GM13976 (cell line): ENCODE measurements around the gene PLB1.

ENCODE experiments used
- DNase-seq: peaks from one replicate; pipeline ENCODE4 v3.0.0; 2012; ENCODE audit warnings: low spot score
- in situ Hi-C: fragments of 300-500 bp; cut with MboI; formaldehyde crosslinking; loops from one replicate; pipeline ENCODE4 v1.12.0; 2022; ENCODE audit warnings: low sequenced_read_pairs, mixed read lengths, inconsistent platforms; ENCODE audit not compliant: unreplicated experiment
- TF ChIP-seq, protein P1 (sequence below): IDR thresholded peaks from 2 replicates; pipeline ENCODE4 v1.5.1; 2012; ENCODE audit warnings: borderline replicate concordance, mild to moderate bottlenecking; ENCODE audit not compliant: insufficient read depth; ENCODE audit errors: extremely low read depth, missing control alignments, control extremely low read depth

The PLB1 gene

DNA sequence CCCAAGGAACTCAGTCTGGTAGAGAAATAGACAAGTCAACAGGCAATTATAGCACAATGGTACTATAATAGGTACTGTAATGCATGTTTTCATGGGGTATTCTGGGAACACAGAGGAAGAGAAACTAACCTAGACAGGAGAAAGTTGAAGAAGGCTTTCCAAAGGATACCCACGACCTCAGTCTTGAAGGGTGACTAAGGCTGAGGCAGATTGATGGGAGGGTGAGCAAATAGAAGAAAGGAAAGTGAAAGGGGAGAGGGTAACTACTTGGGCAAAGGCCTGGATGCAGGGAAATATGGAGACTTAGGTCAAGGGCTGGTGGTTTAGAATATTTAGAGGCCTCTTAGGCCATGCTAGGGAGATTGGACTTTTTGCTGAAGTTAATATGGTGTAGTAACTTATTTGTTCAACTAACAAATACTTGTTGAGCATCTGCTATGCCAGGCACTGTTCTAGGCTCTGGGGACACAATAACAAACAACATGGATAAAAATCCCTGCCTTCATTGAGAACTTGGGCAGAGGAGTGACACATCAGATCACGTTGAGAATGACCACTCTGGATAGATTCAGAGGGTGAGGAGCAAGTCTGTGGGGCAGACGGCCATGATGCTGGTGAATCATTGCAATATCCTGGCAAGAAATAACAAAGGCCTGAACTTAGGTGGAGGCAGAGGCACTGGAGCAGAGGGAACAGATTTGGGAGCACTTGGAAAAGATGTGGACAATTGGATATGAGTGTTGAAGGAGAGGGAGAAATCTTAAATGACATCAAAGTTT, 56.4 kb downstream of the PLB1 start:
- TF ChIP-seq, protein P1, sequence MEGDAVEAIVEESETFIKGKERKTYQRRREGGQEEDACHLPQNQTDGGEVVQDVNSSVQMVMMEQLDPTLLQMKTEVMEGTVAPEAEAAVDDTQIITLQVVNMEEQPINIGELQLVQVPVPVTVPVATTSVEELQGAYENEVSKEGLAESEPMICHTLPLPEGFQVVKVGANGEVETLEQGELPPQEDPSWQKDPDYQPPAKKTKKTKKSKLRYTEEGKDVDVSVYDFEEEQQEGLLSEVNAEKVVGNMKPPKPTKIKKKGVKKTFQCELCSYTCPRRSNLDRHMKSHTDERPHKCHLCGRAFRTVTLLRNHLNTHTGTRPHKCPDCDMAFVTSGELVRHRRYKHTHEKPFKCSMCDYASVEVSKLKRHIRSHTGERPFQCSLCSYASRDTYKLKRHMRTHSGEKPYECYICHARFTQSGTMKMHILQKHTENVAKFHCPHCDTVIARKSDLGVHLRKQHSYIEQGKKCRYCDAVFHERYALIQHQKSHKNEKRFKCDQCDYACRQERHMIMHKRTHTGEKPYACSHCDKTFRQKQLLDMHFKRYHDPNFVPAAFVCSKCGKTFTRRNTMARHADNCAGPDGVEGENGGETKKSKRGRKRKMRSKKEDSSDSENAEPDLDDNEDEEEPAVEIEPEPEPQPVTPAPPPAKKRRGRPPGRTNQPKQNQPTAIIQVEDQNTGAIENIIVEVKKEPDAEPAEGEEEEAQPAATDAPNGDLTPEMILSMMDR, result no peak
- in situ Hi-C loops, result loop anchor here (25.0 kb wide), 1 partner anchor 635 kb away; no protein-coding TSS in a partner anchor
- no peak for DNase-seq

DNA sequence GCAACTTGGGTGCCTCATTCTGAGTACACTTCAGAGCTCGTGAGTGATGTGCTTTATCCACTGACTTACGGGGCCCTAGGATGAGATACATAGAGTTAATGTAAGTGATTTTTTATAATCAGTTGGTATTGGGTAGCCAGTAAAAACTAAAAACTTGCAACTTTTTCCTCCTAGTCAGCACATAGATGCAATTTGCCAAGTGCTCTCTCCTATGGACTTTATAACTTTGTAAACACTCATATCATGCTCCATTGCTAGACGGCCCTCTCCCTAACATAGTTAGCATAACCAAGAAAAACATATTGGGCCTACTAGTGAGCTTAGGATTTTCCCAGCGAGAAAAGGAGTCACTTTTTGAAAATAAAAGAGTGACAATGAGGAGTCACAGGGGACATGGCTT, 60.4 kb downstream of the PLB1 start:
- no peak for DNase-seq
- in situ Hi-C loops, result loop anchor here (25.0 kb wide), 1 partner anchor 631 kb away; no protein-coding TSS in a partner anchor
- TF ChIP-seq, protein P1, result no peak

DNA sequence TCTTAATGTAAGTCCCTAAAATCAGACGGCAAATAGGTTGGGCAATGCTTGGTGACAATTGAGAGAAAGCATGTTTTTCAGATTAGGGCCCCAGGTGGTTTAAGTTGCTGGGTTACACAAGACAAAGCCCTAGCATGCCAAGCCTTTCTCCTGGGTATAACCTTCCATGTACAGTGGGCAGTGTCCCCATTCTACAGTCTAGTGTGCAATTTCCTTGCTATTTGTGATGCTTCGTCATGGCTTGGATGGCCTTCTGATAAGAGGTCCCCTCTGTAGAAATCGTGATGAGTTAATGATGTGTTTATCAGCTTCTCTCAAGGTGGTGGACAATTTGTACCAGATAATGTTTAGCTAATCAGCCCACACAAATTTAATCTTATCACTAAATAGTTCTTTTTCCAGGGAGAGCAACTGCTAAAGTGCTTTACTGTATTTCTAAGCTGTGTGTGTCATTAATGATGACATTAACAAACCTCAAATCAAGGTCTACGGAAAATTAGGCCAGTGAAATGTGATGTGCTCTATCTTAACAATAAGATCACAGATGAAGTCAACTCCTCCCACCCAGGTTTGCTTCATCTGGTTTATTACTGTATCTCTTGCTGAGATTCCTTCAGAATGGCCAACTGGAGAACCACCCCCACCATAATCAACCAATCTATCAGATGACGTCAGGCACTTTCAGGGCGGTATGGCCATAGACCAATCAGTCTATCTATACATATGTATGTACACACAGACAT, 61.7 kb downstream of the PLB1 start:
- DNase-seq, result no peak
- TF ChIP-seq, protein P1, result no peak

DNA sequence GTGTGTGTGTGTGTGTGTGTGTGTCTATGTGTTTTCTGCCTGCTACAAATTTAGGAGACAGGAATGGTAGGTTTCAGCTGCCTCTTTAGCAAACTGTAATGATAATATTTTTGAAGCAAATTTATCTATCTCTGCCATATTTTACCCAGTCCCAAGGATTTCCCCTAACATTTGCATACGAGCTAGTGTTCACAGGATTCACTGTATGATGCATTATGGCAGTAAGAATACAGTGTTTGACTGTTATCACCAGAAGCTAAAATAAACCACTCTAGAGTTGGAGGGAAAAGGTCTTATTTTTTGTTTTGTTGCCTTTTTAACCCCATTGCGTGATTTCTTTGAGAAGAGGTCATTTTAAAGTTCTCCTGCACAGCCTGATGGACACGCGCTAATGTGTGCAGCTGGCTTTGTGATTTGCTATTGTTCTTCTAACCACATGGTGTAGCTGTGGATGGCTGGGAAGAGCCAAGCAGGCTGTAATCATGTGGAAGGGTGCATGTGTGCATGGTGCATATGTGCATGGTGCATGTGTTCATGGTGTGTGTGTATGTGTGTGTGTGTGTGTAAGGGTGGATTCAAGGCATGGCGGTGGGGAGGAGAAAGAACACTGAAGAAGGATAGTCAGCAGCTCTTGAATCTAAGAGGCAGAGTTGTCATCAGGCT, 62.4 kb downstream of the PLB1 start:
- DNase-seq, result no peak
- in situ Hi-C loops, result loop anchor here (25.0 kb wide), 1 partner anchor 629 kb away; no protein-coding TSS in a partner anchor
- TF ChIP-seq, protein P1, result no peak

More for the DNA sequence above, 61.7 kb downstream of the PLB1 start:
- in situ Hi-C loops, result loop anchor here (25.0 kb wide), 1 partner anchor 630 kb away; no protein-coding TSS in a partner anchor

DNA sequence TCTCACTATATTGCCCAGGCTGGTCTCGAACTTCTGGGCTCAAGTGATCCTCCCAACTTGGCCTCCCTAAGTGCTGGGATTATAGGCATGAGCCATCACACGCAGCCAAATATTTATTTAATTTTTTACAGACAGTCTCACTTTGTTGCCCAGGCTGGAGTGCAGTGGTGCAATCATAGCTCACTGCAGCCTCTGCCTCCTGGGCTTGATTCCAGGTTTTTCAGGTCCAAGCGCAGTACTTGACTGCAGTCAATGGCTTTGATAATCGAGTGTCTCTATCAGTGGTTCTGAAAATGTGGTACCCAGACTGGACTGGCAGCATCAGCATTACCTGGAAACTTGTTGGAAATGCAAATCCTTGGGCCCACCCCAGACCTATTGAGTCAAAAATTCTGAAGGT, 63.1 kb downstream of the PLB1 start:
- in situ Hi-C loops, result loop anchor here (25.0 kb wide), 1 partner anchor 628 kb away; no protein-coding TSS in a partner anchor
- DNase-seq, result no peak

More for the DNA sequence above, 63.1 kb downstream of the PLB1 start:
- TF ChIP-seq, protein P1, result no peak
